Fibroblast of skin of back (primary cell): Measurements from ENCODE around the gene VAPA.
A peak's percentile ranks its signal among the peaks of the same experiment; 100 is the strongest.

Experiments used
- DNase-seq: peaks from one replicate; pipeline ENCODE4 v3.0.0-alpha.2; 2013

The VAPA gene

GRCh38 chr18:9943311-9943710, 29.5 kb downstream of the VAPA start:
- no peak for DNase-seq

GRCh38 chr18:9944805-9945204, 31.0 kb downstream of the VAPA start:
- DNase-seq, result no peak

GRCh38 chr18:9946831-9947230, 33.0 kb downstream of the VAPA start:
- no peak for DNase-seq

- no peak for DNase-seq
Observed at GRCh38 chr18:9947248-9947647, 33.4 kb downstream of the VAPA start.

GRCh38 chr18:9949315-9949714, 35.5 kb downstream of the VAPA start:
- DNase-seq, result no peak

GRCh38 chr18:9949861-9950260, 36.0 kb downstream of the VAPA start:
- no peak for DNase-seq

GRCh38 chr18:9950289-9951016, 36.6 kb downstream of the VAPA start:
- no peak for DNase-seq

- peak; percentile 70 for DNase-seq
Observed at GRCh38 chr18:9951022-9951859, 37.4 kb downstream of the VAPA start.

GRCh38 chr18:9952633-9953416, 39.0 kb downstream of the VAPA start:
- peak; percentile 43 for DNase-seq

GRCh38 chr18:9958861-9959399, 45.1 kb downstream of the VAPA start:
- no peak for DNase-seq

GRCh38 chr18:9959564-9959963, 45.7 kb downstream of the VAPA start:
- DNase-seq, result no peak

- no peak for DNase-seq
Observed at GRCh38 chr18:9960258-9960904, 46.6 kb downstream of the VAPA start.

- DNase-seq, result no peak
Observed at GRCh38 chr18:9961041-9961440, 47.2 kb downstream of the VAPA start.

GRCh38 chr18:9965711-9966624, 52.2 kb downstream of the VAPA start:
- DNase-seq, result peak; percentile 65

GRCh38 chr18:9968081-9968848, 54.4 kb downstream of the VAPA start:
- peak; percentile 56 for DNase-seq

GRCh38 chr18:9969247-9969646, 55.4 kb downstream of the VAPA start:
- no peak for DNase-seq

- peak; percentile 72 for DNase-seq
Observed at GRCh38 chr18:9971313-9971920, 57.6 kb downstream of the VAPA start.

- no peak for DNase-seq
Observed at GRCh38 chr18:9973470-9973869, 59.7 kb downstream of the VAPA start.

- DNase-seq, result no peak
Observed at GRCh38 chr18:9974279-9974915, 60.6 kb downstream of the VAPA start.
